GM21529 (cell line): ENCODE results near the gene GDPGP1.
"Not testable (repeated sequence)": the region's sequence is repeated elsewhere in the genome, so short reads cannot be mapped to it uniquely, and the experiment has no call there.

Experiments
- ATAC-seq: cut with Tn5 transposase; IDR thresholded peaks from one replicate; pipeline ENCODE4 v1.9.1; 2021; ENCODE audit not compliant: unreplicated experiment

GDPGP1 gene

DNA sequence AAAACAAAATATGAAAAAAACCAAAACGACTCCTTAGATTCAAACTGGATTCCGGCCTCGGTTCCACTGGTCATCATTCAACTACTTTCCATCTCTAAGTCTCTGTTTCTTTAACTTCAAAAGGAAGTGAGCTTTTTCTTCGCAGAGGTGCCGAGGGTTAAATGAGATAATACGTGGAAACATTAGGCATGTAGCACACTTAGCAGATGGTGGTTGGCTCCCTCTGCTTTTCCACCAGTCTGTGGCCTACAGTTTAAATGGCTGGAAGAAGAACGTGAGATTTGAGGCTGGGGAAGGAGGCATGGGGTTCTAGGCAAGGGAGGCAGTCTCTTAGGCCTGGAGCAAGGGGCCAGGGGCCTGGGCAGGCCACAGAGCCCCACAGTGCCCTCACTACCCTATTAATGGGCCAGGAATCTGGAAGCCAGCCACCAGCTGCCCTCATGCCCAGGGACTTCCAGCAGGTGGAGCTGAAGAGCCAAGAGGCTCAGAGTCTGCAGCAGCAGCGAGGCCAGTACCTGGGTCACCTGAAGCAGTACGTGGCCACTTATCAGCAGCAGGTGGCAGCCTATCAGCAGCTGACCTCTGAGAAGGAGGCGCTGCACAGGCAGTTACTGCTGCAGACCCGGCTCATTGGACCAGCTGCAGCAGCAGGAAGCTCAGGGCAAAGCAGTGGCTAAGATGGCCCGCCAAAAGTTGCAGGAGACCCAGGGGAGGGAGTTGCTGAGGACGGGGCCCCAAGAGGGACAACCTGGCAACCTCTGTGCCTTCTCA lies 59.2 kb downstream of the GDPGP1 start:
- ATAC-seq, result not testable (repeated sequence)

DNA sequence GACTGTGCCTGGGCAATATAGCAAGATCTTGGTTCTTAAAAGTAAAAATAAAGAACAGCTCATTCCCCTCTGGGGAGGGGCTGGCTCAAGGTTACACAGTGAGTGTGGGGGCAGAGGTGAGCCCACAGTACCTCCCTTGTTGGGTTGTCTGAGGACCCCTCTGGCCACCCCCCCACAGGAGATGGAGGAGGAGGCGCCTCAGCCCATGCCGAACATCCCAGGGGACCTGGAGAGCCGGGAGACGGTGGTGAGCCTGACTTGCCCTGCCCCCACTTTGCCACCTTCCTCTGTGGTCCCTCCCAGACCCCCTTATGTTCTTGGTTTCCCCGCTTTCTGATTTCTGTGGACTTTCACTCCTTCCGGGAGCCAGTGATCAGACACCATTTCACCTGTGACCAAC lies 60.1 kb downstream of the GDPGP1 start:
- no peak for ATAC-seq

DNA sequence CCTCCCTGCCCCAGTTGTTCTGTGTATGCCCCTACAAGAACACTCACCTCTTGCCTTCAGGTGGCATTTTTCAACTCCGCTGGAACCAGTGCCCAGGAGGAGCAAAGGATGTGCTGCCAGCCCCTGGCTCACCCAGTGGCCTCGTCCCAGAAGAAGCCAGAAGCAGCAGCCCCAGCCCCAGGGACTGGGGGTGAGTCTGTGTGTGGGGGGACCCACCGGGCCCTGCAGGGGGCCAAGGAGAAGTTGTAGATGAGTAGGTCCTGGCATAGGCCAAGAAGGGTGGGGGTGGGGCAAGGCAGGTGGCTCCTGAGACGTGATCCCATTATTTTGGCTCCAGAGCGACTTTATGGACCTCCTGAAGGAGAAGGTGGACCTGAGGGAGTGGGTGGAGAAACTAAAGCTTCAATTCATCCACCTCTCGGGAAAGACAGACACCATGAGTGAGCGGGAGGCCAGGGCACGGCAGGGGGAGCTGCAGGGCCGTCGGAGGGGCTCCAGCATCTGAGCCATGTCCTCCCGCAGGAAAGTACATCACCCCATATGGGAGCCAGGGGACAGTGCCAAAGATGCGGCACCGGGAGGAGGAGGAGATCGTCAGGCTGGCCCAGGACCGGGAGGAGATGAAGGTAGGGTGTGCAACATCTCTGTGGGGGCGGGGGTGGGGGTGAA lies 60.7 kb downstream of the GDPGP1 start:
- no peak for ATAC-seq

DNA sequence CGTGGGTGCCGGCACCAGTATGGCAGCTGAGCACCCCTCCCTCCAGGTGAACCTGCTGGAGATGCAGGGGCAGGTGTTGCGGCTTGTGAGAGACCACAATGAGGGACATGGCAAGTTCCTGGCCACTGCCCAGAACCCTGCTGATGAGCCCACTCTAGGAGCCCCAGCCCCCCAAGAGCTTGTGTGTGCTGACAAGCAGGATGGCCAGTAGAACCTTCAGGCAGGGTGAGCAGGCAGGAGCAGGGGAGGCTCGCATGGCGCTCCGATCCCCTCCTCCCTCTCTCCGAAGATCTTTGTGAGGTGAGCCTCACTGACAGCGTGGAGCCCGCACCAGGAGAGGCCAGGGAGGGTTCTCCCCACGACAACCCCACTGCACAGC lies 61.2 kb downstream of the GDPGP1 start:
- ATAC-seq, result no peak
